Stimulated activated CD8-positive, alpha-beta memory T cell treated with anti-CD3 and anti-CD28 coated beads, Interleukin-4, amount 100 ng/mL, for 24 hours (primary cell): ENCODE measurements around the gene N4BP2.

Source experiments
- DNase-seq: peaks from one replicate; pipeline ENCODE4 v3.0.0-alpha.2; 2020; ENCODE audit warnings: low read depth

The N4BP2 gene

DNA sequence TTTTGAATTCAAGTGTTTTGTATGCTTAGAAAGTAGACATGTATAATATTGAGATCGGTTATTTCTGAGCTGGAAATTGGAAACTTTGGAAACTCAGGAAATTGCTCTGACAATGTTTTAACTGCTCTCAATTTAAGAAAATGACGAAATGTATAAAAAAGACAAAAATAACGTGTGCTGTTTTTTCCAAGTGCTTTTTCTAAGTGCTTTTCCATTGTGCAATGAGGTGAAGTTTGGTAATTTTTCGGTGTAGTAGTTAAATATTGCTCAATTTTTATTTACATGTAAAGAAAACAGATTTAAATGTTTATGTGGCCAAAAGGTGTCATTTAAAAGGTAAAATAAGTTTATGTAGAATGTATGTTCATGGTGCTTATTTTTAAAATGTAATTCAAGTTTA is 100.8 kb downstream of the N4BP2 start:
- no peak for DNase-seq

DNA sequence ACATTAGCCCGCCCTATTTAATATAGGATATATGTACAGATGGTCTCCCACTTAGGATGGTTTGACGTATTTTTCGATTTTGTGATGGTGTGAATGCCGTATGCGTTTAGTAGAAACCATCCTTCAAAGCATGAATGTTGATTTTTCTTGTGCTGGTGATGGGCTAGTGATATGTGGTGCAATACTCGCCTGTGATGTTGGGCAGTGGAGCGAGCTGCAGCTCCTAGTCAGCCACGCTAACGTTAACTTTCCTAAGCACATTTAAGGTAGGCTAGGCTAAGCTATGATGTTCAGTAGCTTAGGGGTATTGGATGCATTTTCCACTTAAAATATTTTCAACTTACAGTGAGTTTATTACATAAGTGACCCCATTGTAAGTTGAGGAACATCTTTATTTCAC is 103.6 kb downstream of the N4BP2 start:
- DNase-seq, result no peak

GRCh38 chr4:40164459-40164858 is 107.8 kb downstream of the N4BP2 start:
- DNase-seq, result no peak

DNA sequence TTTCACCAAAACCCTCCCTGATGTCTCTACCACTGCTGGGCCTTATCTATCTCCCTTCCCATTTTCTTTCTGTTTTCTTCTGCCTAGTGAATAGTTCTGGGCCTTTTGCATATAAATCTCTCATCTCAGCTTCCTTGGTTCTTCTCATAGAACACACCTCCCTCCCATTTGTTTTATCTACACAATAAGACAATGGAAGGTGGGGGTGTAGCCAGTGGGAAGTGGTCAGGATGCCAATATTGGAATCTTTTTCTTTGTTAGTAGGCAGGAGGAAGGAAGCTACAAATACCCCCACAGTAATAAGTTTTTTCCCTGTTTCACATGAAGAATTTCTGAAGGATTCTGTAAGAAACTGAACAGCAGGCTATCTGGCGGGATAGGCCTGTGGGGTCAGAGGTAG is 109.3 kb downstream of the N4BP2 start:
- no peak for DNase-seq

DNA sequence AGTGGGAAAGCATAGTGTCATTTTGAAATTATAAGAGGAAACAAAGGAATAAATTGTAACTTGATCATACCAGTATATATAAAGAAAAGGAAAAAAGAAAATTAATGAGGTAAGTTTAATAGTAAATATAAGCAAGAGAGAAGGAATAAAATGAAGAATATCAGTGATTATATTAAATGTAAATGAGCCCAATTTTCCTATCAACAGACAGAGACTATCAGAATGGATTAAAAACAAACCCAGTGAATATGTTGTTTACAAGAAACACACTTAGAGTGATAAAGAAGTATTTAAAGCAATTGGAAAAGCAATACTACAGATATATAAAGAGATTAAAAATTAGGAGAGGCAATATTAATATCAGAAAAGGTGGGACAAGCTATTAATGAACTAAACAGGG is 111.4 kb downstream of the N4BP2 start:
- no peak for DNase-seq

- no peak for DNase-seq
Observed at GRCh38 chr4:40170588-40170987, 113.9 kb downstream of the N4BP2 start.

- DNase-seq, result no peak
Observed at GRCh38 chr4:40173470-40173875, 116.8 kb downstream of the N4BP2 start.

- DNase-seq, result no peak
Observed at GRCh38 chr4:40176602-40177001, 120.0 kb downstream of the N4BP2 start.

- no peak for DNase-seq
Observed at GRCh38 chr4:40177591-40177990, 120.9 kb downstream of the N4BP2 start.

DNA sequence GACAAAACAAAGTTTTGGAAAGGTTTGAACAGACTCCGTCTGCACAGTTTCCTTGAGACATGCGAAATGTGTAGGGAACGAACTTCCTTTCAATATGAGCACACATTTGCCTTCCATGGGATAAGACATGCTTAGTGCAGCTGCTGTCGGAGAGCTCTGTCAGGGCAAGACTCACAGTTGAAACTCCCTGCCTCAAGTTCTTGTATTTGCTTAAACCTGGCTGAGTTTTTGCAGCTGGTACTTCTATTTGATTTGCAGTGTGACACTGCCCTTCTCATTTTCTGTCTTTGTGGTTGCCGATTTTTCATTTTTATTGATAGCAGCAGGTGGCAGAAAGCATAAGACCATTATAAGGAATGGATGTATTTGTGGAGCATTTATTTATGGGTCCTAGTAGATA is 122.0 kb downstream of the N4BP2 start:
- DNase-seq, result no peak

GRCh38 chr4:40179360-40179759 is 122.7 kb downstream of the N4BP2 start:
- no peak for DNase-seq

GRCh38 chr4:40180356-40180755 is 123.7 kb downstream of the N4BP2 start:
- DNase-seq, result no peak

- DNase-seq, result no peak
Observed at GRCh38 chr4:40182001-40182400, 125.4 kb downstream of the N4BP2 start.

- DNase-seq, result no peak
Observed at GRCh38 chr4:40182954-40183353, 126.3 kb downstream of the N4BP2 start.

DNA sequence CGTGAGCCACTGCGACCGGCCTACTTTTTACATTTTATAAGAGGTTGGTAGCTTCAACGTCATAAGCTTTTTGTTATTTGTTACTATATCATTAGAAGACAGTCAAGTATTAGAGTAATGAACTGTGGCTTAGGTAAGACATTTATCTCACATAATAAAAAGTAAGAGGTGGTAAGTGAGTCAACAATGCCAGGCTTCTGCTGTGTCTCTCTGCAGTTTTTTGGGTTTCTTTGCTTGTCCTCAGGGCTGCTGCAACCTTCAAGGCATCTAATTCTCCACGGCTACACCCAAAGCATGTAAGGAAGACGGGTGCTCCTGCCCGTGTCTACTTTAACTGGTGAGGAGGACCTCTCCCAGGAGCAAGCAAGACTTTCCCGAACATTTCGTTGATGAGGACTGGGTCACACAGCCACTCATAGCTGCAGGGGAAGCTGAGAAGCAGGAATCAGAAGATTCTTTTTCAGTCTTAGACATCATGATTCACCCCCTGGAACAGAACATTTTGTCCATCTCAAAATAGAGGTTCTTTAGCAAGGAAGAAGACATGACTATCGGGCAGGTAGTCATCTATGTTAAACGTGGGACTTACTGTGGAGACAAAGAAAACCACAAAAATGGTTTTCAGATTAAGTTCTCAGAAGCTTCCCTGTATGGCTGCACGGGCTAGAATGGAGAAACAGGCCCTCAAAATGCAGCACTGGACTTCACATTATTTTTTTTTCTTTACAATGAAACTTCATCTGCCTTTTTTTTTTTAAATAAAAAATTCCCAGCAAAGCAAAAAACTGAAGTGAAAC is 127.2 kb downstream of the N4BP2 start:
- no peak for DNase-seq

DNA sequence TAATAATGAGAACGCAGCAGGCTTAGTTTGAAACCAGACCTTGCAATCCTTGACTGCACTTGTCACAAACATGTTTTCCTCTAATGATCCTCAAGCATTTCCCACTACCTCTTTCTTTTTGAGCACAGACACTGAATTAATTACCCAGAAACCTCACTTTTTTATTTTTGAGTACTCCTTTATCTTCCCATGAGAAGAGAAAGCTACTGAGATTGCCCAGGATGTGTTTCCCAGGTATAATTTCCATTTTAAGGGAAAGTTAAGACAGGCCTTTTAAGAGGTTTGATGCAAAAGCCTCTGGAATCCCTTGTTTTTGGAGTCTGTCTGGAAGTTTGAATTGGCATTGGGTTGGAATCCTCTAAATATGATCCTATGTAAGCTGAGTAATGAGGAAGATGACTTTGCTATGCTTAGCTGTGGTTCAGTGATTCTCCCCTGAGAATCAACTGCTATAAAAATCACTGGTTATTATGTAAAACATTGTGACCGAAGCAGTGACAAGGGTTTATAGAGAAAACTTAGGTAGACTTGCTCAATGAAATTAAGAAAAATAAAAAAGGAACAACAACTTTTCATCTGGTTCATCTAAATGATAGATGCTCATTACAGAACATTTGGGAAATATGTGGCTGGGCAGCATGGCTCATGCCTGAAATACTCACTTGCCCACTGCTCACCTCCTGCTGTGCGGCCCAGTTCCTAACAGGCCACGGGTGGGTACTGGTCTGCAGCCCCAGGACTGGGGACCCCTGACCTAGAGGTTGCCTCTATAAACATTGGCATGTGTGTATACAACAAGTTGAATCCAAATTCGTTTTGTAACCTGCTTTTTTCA is 129.4 kb downstream of the N4BP2 start:
- no peak for DNase-seq

DNA sequence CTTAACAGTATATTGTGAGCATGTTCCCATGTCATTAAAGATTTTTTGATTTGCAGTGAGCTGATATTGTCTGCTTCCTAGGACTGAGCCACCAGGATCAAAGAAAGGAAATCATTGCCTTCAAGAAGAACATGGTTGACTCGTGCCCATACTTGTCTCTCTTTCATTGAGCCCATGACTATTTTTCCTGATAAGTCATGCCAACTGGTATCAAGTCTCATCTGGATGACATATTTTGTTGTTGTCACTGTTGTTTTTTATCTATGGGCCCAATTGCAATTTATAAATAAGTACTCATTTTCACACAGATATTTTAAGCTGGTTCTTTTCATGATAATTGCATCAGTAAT is 130.0 kb downstream of the N4BP2 start:
- DNase-seq, result no peak

DNA sequence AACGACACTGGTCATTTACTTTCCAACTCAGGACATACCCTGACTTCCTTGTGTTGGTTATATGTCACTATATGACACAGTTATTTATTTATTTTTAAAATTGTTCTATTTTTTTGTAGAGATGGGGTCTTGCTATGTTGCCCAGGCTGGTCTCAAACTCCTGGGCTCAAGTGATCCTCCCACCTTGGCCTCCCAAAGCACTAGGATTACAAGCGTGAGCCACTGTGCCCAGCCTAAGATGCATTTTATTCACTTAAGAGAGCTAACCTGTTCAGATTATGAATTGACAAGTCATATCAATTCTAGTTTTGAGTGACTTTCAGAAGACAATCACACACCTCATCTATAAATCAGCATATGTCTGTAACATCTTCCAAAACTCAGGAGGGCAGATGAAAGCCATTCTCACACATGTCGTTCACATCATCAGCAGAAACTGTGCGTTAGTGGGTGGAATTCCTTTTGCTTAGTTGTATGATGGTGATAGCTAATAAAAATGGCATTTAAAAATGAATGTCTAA is 130.8 kb downstream of the N4BP2 start:
- DNase-seq, result no peak

- DNase-seq, result no peak
Observed at GRCh38 chr4:40190019-40190418, 133.4 kb downstream of the N4BP2 start.

DNA sequence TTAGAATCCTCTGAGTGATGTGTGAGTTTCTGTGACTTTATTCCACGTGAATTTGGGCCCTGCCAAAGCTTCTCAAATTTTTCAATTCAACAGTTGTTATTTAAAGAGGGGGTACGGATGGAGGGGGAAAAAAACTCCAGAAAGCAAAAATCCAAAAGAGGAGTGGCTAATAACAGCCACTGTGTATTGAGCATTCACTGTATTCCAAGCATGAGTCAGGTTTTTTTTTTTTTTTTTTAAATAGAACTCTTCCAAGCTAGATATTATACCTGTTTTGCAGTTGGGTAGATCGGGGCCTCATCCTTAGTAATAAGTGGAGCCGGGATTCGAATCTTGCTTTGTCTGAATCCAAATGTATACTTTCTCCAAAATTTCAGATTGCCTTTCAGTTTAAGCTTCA is 133.8 kb downstream of the N4BP2 start:
- DNase-seq, result no peak

DNA sequence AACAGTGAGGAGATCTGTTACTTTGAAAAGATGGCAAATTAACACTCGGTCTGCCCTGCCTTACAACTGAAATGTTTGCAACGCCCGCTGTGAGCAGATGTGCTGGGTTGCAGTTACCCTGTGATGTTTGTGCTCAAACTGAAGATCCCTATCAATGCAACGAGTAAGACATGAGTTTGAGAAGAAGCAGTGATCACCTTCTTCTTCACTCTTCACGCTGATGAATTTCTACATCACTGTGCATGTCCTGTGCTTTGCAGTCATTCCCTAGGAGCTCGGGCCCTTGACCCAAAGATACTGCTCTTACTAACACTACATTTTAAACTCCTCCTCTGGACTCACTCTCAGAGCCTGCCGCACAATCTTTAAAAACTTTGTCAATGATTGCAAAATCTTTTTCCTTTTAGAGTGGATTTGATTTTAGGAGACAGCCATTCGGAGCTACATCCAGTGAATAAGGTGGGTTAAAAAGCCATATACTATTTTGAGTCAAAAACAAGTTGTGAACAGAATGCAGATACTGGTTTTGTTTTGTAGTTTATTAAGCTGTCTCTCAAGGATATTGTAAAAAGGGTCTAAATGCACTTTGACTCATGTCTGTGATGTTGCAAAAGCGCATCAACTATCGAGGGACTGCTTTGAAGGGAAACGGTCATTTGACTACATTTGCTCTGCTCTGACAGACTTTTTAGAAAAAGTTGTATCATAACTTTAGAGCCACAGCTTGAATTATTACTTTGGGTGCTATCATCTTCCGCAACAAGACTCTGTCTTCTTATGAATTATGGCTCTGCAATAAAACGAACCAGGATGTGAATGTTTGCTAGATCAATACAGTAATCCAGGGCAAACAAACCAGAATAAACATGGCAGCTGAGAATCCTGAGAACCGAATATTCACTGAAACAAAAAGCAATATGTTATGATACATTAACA is 134.5 kb downstream of the N4BP2 start:
- DNase-seq, result no peak
